Inferior parietal cortex (tissue), 1 donor: ENCODE results near the gene KDM4B.

ENCODE experiments used
- DNase-seq: peaks from one replicate; pipeline ENCODE4 v3.0.0-alpha.2; 2016; ENCODE audit errors: extremely low spot score

KDM4B gene

DNA sequence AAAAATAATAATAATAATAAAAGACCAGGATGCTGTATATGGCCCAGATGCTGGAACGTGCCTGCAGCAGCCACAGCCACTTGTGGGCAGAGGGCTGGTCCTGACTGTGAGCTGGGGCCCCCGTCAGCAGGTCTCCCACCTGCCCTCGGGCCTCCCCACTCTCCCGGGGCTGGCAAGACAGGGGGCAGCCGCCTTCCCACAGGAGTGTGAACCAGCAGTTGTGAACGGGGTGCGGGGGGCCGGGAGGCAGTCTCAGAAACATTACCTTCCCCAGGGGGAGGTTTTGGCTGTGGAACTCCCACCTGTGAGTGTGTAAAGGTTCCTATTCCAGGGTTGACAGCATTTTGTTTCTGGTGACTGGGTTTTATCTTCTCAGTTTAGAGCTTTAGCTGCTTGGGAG, 151.4 kb downstream of the KDM4B start:
- DNase-seq = no peak

DNA sequence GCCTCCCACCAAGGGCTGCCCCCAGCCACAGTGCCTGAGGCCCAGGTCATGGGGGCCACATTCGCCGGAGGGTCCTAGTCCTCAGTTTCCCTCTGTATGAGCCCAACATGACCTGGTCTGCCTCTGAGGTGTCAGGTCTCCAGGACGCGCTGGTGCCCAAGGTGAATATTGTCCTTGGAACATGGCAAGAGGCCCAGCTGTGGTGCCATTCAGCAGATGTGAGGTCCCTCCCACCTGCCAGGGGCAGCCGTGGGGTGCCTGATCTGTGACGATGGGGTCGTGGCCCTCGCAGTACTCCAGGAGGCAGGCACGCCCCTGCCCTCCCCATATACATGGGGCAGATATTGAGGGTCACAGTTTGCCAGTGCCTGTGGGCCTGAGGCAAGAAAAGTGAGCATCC, 151.9 kb downstream of the KDM4B start:
- no peak for DNase-seq

DNA sequence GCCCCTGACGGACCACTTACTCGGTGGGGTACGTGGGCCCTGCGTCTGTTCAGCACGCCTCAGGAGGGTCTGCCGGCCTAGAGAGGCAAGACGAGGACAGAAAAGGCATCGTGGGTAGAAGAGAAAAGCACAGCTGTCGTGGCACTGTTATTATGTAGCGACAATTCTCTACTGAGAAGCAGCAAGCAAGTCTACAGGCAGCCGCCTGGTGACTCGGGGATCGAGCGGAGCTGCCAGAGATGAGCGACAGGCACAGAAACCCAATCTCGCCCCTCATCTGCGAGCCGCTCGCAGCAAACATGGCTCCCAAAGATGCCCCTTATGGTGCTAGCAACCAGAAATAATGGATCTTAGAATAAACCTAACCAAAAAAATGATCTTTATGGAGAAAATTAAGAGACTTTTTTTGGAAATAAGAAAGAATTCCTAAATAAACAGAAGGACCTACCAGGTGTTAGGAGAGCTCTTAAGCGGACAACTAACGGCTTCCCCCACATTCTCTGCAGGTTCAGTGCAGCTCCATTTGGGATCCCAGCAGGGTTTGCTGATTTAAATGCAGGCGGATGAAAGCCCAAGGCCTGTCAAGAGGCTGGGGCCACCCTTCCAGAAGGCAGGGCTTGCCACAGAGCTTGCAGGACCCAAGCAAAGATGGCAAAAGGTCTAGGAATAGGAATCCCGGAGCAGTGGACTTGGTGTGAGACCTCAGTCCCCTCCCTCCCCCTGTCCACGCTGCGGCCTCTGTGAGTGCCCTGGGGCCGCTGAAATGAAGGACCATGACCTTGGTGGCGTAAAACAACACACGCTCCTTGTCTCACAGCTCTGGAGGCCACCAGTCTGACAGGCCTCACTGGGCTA, 152.6 kb downstream of the KDM4B start:
- DNase-seq = no peak

GRCh38 chr19:5122121-5122400, 153.1 kb downstream of the KDM4B start:
- DNase-seq = no peak

DNA sequence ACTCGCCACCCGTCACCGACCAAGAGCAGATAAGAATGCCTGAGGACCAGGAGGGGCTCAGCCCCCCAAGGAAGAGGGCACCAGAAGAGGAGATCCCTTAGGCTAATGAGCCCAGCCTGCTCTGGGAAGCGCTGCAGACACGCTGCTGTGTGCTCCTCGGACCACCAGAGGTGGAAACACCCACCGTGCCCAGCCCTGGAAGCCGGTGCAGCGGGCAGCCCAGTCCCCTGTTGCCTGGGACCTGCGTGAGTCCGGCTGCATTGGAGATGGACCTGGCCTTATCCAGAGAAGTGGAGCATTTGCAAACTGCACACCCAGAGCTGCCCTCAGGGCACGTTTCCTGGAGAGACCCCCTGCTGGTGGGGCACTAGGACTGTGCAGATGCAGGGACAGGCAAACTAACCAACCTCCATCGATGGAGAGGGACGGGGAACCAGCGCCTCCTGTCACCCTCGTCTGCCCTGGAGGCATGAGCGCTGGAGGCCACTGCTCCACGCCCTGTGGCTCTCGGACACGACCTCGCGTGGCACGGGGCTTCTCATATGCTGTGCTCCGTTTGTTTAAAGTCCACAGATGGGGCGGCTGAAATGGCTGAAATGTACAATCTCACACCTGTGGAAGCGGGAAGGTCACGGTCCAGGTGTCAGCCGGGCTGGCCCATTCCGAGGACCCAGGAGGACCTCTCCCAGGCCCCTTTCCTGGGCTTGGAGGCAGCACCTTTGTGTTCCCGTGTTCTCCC, 153.9 kb downstream of the KDM4B start:
- DNase-seq = no peak

- DNase-seq = no peak
Measured at GRCh38 chr19:5123646-5124045, 154.7 kb downstream of the KDM4B start.

- DNase-seq = no peak
Measured at GRCh38 chr19:5124111-5124855, 155.4 kb downstream of the KDM4B start.

DNA sequence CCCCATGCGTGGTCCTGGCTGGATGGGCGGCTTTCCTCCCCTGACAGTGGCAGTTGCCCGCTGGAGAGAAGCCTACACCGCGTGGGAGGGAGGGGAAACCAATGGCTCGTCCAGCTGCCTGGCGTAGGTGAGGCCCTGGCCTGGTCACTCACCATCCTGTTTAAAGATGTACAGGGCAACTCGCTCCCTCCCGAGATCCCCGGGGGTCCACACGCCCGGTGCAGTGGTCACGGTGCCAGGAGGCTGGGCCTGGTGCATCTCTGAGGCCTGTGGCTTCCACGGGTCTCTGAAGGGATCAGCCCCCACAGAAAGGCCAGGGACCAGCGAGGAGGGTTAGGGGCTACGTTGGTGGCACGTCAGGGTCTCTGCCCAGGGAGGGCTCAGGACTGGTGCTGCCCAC, 156.5 kb downstream of the KDM4B start:
- no peak for DNase-seq

GRCh38 chr19:5125797-5126497, 157.0 kb downstream of the KDM4B start:
- no peak for DNase-seq

- DNase-seq = no peak
Measured at GRCh38 chr19:5126498-5127223, 157.7 kb downstream of the KDM4B start.

- no peak for DNase-seq
Measured at GRCh38 chr19:5127717-5128116, 158.8 kb downstream of the KDM4B start.

DNA sequence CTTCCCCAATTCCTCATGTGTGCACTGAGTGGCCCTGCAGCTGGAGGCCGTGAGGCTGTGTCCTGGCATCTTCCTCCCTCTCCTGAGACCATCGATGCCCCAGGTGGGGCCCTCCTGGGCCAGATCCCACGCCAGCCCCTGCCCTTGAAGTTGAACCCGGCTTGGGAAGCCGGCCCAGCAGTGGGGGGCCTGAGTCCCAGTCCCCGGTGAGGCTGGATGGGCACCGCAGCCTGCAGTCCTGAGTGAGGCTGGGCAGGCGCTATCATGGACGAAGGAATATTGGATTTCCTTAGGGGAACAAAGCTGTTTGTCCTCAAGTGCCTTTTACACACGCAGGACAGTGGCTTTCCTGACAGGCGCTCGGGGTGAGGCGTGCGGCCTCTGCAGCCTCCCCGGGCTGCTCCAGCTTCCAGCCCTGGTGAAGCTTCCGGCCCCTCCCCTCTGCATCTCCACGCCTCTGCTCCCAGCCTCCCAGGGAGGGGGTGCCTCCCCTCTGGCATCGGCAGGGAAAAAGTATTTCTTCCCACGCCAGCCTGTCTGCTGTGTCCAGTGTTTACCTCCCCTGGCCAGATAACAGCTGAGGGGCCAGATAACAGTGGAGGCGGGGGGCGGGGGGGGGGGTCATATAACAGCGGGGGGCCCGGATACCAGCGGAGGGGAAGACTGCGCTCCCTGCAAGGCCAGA, 159.5 kb downstream of the KDM4B start:
- no peak for DNase-seq

- DNase-seq = no peak
Measured at GRCh38 chr19:5128936-5129389, 160.1 kb downstream of the KDM4B start.

DNA sequence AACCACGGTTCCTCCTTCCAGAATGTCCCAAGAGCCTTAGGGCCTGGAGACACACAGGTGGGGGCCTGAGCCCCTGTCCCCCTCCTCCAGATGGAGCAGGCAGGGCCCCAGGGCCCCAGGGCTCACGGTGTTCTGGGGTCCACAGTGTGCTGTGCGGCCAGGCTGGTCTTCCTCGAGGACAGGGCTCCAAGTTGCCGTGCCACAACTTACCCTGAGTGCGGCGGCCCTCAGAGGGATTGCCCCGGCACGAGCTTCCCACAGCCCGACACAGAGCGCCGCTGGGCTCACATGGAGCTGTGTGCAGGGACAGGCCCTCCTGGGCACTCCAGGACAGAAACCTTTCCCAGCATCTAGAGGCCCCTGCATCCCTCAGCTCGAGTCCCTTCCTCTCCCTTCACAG, 160.8 kb downstream of the KDM4B start:
- no peak for DNase-seq

GRCh38 chr19:5130371-5131030, 161.6 kb downstream of the KDM4B start:
- no peak for DNase-seq

- no peak for DNase-seq
Measured at GRCh38 chr19:5131031-5131505, 162.2 kb downstream of the KDM4B start.

GRCh38 chr19:5131506-5132205, 162.7 kb downstream of the KDM4B start:
- no peak for DNase-seq

DNA sequence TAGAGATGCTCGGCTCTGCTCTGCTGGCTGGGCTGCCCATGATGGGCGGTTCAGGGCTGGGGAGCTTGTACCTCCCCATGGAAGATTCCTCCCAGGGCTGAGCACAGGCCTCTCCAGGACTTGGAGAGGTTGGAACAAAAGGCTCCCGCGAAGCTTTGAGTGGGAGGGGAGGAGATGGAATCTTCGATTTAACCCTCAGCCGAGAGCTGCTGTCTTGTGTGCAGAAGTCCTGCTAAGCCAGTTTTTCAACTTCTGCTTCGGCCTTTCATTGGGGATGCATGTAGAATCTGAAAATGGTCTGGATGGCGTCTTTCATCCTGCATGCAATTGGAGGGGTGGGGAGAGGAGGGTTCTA, 163.3 kb downstream of the KDM4B start:
- DNase-seq = no peak
